NCI-H510A treated with DMSO at 0.1 percent for 48 hours (cell line): Measurements from ENCODE around the gene EVA1C.
"Not testable (repeated sequence)": the region's sequence is repeated elsewhere in the genome, so short reads cannot be mapped to it uniquely, and the experiment has no call there.

Experiments used
- DNase-seq: peaks from one replicate; lab custom pipeline; 2025; lab: John Stamatoyannopoulos, UW

The EVA1C gene, protein sequence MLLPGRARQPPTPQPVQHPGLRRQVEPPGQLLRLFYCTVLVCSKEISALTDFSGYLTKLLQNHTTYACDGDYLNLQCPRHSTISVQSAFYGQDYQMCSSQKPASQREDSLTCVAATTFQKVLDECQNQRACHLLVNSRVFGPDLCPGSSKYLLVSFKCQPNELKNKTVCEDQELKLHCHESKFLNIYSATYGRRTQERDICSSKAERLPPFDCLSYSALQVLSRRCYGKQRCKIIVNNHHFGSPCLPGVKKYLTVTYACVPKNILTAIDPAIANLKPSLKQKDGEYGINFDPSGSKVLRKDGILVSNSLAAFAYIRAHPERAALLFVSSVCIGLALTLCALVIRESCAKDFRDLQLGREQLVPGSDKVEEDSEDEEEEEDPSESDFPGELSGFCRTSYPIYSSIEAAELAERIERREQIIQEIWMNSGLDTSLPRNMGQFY

DNA sequence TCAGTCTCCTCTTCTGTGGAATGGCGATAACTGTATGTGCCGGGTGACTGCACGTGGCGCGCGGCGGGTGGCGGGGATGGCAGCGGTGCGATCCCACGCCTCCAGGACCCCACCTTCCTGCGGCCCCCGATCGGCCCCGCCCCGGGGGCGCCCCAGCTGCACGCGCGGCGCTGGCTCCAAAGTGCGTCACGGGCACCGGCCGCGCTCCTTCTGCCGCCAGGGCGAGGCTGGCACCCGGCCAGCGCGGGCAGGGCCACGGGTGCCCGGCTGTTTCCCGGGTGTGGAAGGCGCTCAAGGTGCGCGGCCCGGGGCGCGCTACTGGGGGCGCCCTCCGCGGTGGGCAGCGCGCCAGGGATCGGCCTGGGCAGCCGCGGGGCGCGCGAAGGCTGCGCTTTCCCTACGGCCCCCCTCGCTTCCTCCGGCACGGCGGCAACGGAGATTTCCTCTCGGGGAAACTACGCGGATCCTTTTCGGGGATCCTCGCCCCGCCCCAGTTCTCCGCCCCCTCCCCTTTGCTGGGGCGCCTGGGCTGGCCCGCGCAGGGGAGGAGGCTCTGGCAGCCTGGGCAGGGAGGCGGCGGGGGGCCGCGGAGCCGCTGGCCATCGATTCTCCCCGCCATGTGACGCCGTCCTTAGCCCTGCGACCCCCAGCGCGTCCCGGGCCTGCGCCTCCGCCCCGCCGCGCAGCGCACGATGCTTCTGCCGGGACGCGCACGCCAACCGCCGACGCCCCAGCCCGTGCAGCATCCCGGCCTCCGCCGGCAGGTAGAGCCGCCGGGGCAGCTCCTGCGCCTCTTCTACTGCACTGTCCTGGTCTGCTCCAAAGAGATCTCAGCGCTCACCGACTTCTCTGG lies at the start of gene EVA1C:
Gene EVA1C (plus strand): TSS at position 545 of the 853 bp plus-strand sequence. CDS start 148 bp downstream, at position 693.
- peak; percentile 22 for DNase-seq

DNA sequence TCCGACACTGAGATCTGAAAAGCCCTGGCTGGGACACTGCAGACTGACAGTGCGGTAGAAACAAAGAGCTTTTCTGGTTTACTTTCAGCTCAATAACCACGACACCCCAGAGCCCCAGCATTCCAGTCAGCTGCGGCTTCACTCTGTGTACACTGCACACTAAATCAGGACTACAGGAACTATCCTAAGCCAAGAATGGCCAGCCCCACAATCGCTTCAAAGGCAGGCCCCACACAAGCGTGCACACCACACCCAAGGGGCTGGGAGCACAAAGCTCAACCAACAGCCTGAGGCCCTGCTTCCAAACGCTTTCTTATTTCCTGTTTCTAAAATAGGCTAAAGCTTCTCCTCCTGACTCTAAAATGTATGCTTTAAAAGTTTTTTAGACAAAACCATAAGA lies 48.1 kb upstream of the EVA1C start:
- DNase-seq, result no peak

DNA sequence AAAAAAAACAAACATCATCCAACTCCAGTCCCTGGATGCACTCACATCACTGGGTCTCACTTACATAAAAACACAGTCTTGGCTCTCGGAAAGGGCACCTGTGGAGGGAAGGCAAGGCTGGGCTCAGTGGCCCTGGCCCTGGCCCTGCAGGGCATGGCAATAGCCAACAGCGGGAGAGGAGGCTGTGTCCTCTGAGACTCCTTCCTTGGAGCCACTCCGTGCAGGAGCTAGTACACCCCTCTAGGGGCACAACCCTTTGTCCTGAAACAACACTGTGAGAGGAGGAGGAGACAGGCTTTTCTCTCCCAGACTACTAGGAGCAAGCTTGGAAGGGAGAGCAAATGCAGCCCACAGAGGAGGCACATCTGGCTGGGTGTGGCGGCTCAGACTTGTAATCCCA lies 47.7 kb upstream of the EVA1C start:
- no peak for DNase-seq

DNA sequence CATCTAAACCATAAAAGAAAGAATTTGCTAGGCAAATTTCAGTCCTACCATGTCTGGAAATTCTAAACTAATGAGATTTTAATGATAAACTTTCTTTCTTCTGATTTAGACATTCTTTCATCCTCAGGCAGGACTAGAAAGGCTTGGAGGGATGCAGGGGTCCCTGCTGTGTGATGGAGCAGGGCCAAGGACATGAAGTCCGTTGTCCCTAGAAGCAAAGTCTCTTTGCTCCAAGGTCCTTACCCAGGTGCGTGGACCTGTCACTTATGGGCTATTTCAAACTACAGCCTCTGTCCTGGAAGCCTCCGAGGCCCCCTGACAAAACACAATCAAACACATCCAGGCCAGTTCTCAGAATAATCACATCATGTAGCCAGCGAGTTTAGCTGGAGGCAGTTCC lies 46.3 kb upstream of the EVA1C start:
- DNase-seq, result no peak

DNA sequence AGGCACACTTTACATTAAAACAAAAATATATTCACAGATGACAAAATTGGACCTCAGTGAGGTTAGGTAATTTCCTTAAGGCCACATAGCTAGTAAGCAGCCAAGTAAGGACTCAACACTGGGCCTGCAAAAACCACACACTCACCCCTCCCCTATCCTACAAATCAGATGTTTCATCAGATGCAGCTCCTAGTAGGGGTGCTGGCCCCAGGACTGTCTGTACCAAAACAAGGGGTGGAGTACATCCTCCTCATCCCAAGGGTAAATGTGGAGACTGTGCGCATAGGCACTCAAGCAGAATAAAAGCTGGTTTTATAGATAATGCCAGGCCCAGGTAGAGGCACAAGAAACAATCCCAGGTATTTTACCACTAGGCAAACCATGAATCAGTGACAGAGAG lies 45.3 kb upstream of the EVA1C start:
- no peak for DNase-seq

DNA sequence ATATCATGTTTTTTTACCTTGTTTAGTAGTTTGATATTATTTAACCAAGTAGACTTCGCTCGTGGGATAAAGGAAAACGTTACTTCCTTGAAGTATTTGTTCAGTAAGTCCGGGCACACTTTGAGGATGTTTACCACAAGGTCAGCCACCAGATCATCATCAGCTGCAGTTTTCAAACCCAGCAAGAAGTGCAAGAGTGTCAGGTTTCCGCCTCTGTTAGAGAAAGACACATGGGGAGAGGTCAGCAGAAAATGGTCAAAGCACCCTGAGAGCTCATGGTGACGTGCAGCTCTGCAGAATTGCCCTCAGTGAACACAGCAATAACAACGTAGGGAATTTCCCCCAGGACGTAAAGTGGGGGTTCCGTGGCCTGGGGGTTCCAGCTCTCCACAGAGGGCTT lies 44.1 kb upstream of the EVA1C start:
- DNase-seq, result no peak

DNA sequence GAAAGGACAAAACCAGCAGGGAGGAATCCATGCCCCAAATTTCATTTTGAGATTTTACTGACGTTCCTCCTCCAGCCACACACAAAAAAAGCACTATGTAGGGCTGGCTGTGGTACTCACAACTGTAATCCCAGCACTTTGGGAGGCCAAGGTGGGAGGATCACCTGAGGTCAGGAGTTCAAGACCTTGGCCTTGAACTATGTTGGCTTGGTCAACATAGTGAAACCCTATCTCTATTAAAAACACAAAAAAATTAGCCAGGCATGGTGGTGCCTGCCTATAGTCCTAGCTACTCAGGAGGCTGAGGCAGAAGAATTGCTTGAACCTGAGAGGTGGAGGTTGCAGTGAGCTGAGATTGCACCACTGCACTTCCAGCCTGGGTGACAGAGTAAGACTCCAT lies 43.5 kb upstream of the EVA1C start:
- DNase-seq, result not testable (repeated sequence)

DNA sequence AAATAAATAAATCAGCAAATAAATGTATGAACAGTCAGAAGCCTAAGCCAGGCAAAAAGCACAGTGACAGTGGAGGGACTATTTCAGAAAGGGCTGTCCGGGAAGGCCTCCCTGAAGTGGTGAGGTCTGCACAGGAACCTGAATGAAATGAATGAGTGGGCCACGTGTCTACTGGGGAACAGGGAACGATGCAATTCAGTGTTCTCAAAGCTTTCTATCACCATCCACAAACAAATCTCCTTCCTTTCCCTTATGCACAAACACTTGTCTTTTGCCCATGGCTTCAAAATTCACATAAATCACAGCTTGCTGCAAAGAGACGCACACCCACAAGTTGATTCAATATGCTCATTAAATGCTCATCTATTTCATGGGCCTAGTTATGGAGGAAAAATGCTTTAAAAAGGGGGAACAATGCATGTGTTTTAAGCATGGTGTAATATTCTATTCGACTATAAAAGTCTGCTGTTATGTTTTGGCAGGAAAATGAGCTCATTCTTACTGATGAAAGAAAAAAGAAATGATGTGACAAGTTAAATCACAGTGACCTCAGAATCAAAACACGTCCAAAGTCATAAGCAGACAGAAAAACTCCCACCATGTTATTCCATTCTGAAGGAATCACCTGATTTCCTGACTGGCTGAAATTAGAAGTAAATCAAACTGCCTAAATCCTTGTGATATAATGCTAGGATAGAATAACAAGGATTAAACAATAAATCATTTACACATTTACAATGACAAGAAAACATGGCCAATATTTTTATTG lies 41.3 kb upstream of the EVA1C start:
- DNase-seq, result no peak

DNA sequence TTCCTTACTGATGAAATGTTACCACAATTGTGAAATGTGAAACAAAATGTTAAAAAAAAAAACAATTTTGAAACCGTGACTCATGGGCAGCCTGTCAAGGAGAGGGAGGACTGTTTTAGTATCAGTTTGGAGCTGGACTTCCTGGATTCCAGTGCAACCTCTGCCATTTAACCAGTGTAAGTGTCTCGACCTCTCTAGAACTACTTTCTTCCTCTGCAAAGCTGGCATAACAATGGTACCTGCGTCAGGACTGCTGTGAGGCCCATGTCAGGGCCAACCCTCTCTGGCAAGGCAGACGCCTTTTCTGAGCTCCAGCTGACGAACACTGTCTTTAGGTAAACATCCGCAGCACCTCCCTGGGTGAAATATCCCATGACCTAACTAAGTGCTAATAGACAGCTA lies 40.6 kb upstream of the EVA1C start:
- peak; percentile 23 for DNase-seq

DNA sequence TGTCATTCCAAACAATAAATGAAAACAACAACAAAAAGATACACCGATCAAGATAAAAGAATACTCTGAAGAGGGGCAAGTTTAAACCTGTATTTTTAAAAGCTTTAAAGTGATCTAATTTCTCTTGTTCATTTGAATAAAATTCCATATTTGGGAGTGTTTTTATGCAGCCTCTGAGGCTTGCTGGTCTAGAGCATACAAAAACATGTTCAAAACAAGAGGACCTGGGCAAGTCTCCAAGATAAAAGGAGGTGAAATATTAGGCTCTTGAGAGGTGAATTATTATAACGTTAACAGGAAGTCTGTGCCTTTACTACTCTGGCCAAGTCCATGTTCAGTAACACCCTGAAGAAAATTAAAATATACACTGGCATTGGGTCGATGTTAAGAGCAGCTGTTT lies 39.8 kb upstream of the EVA1C start:
- no peak for DNase-seq

DNA sequence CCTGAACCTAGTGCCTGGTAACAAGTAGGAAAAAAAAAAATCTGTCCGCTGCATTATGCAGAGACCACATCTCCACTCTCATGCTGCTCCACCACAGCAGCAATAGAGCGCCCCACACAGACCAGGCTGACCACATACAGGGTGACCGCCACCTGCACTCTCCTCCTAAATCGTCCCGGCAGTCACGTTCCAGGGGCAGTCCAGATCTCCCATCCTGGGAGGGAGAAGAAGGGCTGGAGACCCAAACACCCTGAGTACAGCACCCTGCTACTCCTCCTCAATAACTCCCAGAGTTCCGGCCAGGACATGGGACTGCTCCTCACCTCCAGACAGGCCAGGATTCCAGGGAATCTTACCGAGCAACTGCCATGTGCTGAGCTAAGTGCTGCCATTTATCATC lies 35.0 kb upstream of the EVA1C start:
- no peak for DNase-seq

DNA sequence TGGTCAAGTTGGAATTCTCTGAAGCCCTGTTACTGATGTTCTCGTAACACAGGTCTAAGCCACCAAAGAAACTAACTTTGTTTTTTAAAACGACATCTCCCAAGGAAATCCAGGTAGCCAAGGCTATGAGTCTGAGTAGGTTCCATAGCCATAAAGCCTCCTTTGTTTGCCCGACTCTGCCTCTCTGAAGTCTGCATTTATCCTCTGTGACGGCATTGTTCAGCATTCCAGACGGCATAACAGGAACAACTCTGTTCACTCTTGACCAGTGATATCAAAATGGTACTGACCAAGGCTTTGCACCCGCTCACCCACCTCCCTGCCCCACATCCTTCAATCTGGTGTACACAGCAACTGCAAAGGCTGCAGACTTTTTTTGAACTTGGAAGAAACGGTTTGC lies 34.5 kb upstream of the EVA1C start:
- no peak for DNase-seq

DNA sequence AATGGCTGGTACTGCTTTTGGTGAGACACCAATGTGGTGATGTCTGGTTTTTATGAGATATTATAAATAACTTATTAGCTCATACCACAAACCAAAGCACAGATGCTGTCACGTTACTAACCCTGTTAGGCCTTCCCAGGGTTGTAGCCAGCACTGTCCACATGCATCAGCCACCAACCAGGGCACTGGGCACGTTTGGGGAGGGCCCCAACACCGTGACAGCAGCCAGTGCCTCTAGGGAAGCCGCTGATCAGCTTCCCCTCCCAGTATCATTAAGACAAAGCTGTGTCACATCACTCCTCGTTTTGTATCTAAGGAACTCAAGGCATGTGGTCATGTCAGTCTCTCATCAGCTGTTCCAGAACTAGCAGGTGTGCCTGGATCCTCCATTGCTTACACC lies 33.5 kb upstream of the EVA1C start:
- DNase-seq, result no peak

DNA sequence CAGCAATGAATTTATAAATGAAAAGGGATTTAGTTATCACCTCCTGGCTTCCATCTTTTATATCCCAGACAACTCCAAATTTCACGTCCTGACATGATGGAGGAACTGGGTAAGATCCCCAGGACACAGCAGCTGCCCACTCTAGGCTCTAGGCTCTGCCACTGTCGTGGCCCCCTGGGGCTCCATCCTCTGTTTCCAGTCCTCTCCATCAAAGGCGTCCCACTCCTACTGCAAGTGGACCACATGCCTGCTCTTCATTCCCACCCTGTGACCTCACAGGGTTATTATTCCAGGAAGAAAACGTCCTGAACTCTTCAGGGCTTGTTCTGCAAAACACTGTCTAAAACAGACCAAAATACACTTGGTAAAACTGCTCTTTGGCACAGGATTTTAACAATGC lies 31.6 kb upstream of the EVA1C start:
- no peak for DNase-seq

DNA sequence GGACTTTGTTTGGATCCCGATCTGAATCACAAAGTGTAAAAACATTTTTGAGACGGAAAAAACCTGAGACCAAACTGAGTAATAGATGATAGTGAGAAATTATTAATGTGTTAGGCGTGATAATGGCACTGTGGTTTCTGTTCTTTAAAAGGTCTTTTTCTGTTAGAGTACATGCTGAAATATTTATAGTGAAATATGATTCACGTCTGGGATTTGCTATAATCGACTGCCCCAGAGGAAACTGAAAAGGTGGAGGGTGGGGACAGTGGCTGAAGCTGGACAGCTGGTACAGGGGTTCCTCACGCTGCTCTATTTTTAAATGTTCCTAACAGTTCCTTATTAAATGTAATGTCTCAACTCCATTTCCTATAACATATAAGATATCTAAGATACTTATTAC lies 30.9 kb upstream of the EVA1C start:
- no peak for DNase-seq

DNA sequence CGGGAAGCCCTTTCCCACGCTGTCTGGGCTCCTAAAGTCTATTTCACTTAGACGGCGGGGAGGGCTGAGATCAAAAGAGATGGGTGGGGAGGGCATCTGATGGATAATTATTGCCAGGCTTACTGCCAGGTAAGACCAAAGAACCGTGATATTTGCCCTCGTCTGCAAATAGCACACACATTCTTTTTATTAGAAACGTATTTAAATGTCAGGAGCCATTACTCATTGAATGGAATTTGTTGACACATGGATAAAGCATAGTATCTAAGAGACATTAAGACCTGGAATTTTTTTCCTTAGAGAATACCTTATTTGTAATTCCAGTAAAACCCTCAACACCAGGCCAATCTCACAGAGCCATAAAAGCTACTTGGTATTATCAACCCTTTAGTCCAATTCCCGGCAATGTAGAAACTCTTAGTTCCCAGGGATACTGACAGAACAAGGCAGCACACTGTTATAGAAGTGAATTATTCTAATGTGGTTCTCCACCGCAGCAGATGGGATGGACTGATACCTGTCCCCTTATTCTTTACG lies 30.3 kb upstream of the EVA1C start:
- DNase-seq, result no peak

DNA sequence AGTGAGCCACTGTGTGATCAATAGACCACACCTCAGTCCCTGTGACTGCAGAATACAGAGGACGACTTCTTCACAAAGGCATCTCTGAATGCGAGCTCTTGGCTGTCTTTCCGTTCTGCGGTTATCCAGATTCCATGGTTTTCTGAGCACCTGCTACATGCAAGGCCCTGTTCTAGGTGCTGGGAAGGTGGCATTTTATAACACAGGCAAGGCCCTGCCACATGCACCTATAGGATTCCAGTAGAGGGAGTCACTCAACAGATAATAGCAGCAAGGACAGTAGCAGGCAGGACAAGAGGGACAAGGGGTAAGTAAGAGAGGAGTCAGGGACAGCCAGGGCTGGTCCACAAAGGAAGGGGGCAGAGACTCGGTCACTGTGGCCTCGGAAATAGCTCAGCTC lies 28.7 kb upstream of the EVA1C start:
- DNase-seq, result no peak

DNA sequence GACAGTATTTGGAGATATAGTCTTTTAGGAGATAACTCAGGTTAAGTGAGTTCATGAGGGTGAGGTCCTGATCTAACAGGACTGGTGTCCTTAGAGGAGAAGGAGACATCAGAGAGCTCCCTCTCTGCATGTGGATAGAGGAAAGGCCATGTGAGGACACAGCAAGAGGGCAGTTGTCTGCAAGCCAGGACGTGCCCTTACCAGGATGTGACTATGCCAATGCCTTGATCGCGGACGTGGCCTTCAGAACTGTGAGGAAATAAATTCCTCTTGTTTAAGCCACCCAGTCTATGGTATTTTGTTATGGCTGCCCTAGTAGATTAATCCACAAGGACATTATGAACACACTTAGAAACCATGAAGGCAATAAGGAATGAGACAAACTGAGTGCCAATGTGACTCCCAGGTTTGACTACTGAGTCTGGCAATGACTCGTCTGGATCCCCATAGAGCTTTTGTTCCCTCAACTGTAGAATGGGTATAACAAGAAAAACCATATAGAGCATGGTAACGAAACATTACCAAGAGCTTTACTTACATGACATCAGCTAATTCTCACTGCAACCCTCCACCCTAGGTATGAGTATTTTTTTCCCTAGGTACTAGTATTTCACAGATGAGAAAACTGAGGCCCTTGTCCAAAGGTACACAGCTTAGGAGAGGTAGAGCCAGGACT lies 26.2 kb upstream of the EVA1C start:
- no peak for DNase-seq

DNA sequence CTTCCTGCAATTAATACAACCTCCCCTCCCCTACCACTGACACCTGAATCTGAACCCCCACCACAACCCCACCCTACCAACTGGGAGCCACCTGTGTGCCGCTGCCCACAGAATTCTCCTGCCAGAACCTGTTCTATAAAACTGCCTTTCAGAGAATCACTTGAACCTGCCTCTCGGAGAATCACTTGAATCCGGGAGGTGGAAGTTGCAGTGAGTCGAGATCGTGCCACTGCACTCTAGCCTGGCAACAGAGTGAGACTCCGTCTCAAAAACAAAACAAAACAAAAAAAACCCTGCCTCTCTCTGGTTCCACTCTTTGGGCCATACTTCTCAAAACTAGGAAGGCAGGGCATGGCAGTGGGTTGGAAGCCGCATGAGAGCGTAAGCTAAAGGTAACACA lies 25.4 kb upstream of the EVA1C start:
- DNase-seq, result no peak

DNA sequence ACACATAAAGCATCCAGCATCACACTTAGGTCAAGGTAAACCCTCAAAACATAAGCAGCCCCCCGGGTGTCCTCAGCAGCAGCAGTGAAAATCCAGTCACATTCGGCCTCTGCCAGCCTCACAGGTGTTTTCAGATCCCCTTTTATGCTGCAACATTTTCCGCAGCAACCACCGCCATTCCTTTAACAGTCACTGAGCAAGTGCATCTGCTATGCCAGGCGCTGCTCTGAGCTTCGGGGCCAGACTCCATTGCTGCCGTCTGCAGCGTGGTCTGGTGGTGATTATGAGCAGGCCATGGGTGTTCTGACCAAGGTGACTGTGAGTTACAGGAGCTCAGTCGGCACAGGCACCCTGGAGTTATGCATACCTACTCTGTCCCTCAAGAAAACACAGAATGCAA lies 24.2 kb upstream of the EVA1C start:
- no peak for DNase-seq

DNA sequence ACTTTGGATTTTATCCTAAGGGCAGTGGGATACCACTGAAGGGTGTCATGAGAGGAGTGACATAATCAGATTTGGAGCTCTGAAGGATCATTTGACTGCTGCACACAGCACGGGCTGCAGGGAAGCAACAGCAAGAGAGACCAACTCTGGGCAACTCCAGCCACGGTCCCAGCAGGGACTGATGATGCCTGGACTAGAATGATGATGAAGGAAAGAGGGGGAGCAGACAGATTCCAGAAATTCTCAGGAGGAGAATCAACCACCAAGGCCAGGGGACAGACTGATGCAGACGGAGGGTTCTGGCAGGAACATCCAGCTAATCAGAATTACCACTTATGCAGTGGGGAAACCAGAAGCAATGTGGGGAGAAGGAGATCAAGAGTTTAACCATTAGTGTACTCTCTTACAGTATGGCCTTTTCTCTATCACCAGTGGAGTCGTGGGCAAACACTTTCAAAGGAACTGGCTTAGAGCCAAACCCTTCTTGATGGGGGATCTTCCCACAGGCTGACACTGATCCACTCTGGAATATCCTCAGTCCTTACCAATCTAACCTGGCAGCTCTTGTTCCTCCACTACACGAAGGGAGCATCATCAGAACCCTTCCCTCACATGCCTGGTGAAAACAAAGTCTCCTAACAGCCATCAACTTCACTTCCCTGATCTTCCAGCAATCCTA lies 23.0 kb upstream of the EVA1C start:
- DNase-seq, result no peak
